HCT116 (cell line): Measurements from ENCODE around the gene SLC35F1. TPM values are rescaled to one million over a fixed set of nuclear protein-coding genes. Genes with fewer than 3 reads are reported as not detected.

Experiments
- ATAC-seq: fragments of 200-7000 bp; cut with Tn5 transposase; 2 replicates; pipeline ENCODE4 v1.9.1; 2020; ENCODE audit warnings: mild to moderate bottlenecking, moderate library complexity
- BruUV-seq: library from RNA; stranded (reverse); fragments of 400-500 nt; replicated peaks from 2 replicates; lab custom pipeline; 2021; lab: Mats Ljungman, UMichigan
- CTCF ChIA-PET: fragments of 300-600 bp; sonication (Branson Sonifier 250); formaldehyde crosslinking; loops from one replicate; lab custom pipeline; 2021; ENCODE audit warnings: antibody characterized with exemption; lab: Charles Lee
- POLR2A ChIA-PET: fragments of 300-600, 350-600 bp; sonication (Branson Sonifier 250); formaldehyde crosslinking; loops from one replicate; lab custom pipeline; 2021; ENCODE audit warnings: antibody characterized with exemption; lab: Charles Lee
- RAD21 ChIA-PET, 2 experiments: fragments of 300-600 bp; sonication (Branson Sonifier 250); formaldehyde crosslinking; loops; one replicate each; lab custom pipeline; 2023; ENCODE audit warnings: low total read pairs in 2 of 2; ENCODE audit not compliant: uncharacterized antibody in 2 of 2, unreplicated experiment in 2 of 2, low non-redundant PET in 1 of 2; lab: Charles Lee
- DNase-seq: peaks from one replicate; pipeline ENCODE4 v3.0.0-alpha.2; 2010; ENCODE audit warnings: low read depth, low spot score
- H2AFZ ChIP-seq: fragments of 200-600 bp; shearing (Covaris generic), sonication (generic); 2 replicates; pipeline ENCODE4 v1.6.1; 2017; ENCODE audit warnings: low read depth, mixed run types, mixed read lengths, antibody characterized with exemption, low read length; ENCODE audit not compliant: poor library complexity, severe bottlenecking
- H3K27ac ChIP-seq: 2 replicates; pipeline ENCODE4 v1.5.1; 2012; ENCODE audit warnings: low read depth, low read length
- H3K27me3 ChIP-seq: fragments of 200-600 bp; sonication (generic); 2 replicates; pipeline ENCODE4 v1.6.1; 2016; ENCODE audit warnings: mixed run types, low read length, mixed read lengths; ENCODE audit not compliant: insufficient read depth
- H3K36me3 ChIP-seq, 2 experiments: fragments of 200-500 bp in 1 of 2; fragments of 200-600 bp in 1 of 2; sonication (Bioruptor generic) in 1 of 2; sonication (generic) in 1 of 2; 2 replicates each; pipeline versions ENCODE4 v1.5.1 to v1.6.1; 2014 to 2016; ENCODE audit warnings: low read length in 2 of 2, inconsistent platforms in 1 of 2, mixed read lengths in 1 of 2, mixed run types in 1 of 2; ENCODE audit not compliant: insufficient read depth in 2 of 2, control insufficient read depth in 1 of 2
- H3K4me1 ChIP-seq, 2 experiments: fragments of 200-600 bp in 1 of 2; sonication (generic) in 1 of 2; 2 replicates each; pipeline versions ENCODE4 v1.5.1 to v1.6.1; 2012 to 2017; ENCODE audit warnings: low read length in 2 of 2, inconsistent platforms in 1 of 2, mild to moderate bottlenecking in 1 of 2, mixed read lengths in 1 of 2, mixed run types in 1 of 2, moderate library complexity in 1 of 2; ENCODE audit not compliant: insufficient read depth in 2 of 2, control insufficient read depth in 1 of 2
- H3K4me2 ChIP-seq: fragments of 200-600 bp; sonication (generic); 2 replicates; pipeline ENCODE4 v1.6.1; 2017; ENCODE audit warnings: mixed run types, low read length, mixed read lengths
- H3K4me3 ChIP-seq, 2 experiments: fragments of 200-600 bp in 1 of 2; sonication (generic) in 1 of 2; replicated peaks in 1 of 2; 2 replicates each; pipeline ENCODE4 v1.5.1; 2011 to 2016; ENCODE audit warnings: low read length in 2 of 2, control low read depth in 1 of 2, low read depth in 1 of 2, mild to moderate bottlenecking in 1 of 2, mixed read lengths in 1 of 2, mixed run types in 1 of 2
- H3K79me2 ChIP-seq: fragments of 200-600 bp; sonication (generic); 2 replicates; pipeline ENCODE4 v1.6.1; 2017; ENCODE audit warnings: mild to moderate bottlenecking, mixed run types, low read length, moderate library complexity, mixed read lengths; ENCODE audit not compliant: insufficient read depth
- H3K9ac ChIP-seq: fragments of 200-600 bp; sonication (generic); 2 replicates; pipeline ENCODE4 v1.6.1; 2016; ENCODE audit warnings: low read length, mixed read lengths
- H3K9me2 ChIP-seq: fragments of 200-600 bp; sonication (generic), shearing (Covaris generic); 2 replicates; pipeline ENCODE4 v1.6.1; 2017; ENCODE audit warnings: mixed run types, mild to moderate bottlenecking, moderate library complexity; ENCODE audit not compliant: insufficient read depth
- H3K9me3 ChIP-seq, 2 experiments: fragments of 200-500 bp in 1 of 2; fragments of 200-600 bp in 1 of 2; sonication (Bioruptor generic) in 1 of 2; sonication (generic) in 1 of 2; 2 replicates each; pipeline ENCODE4 v1.6.1; 2014 to 2017; ENCODE audit warnings: low read length in 2 of 2, mixed read lengths in 2 of 2, inconsistent platforms in 1 of 2, low read depth in 1 of 2, mild to moderate bottlenecking in 1 of 2, mixed run types in 1 of 2, moderate library complexity in 1 of 2; ENCODE audit not compliant: control insufficient read depth in 1 of 2, insufficient read depth in 1 of 2
- H4K20me1 ChIP-seq: fragments of 200-600 bp; sonication (generic), shearing (Covaris generic); 2 replicates; pipeline ENCODE4 v1.6.1; 2017; ENCODE audit warnings: mixed run types, mild to moderate bottlenecking, moderate library complexity; ENCODE audit not compliant: insufficient read depth
- CBX3 ChIP-seq: IDR thresholded peaks from 2 replicates; pipeline ENCODE4 v1.6.1; 2012; ENCODE audit warnings: low read depth
- EGR1 ChIP-seq: IDR thresholded peaks from 2 replicates; pipeline ENCODE4 v1.6.1; 2012; ENCODE audit warnings: low read depth
- ELF1 ChIP-seq: IDR thresholded peaks from 2 replicates; pipeline ENCODE4 v1.6.1; 2012; ENCODE audit warnings: low read depth, borderline replicate concordance
- EZH2phosphoT487 ChIP-seq: fragments of 200-600 bp; IDR thresholded peaks from 2 replicates; pipeline ENCODE4 v1.6.1; 2018; ENCODE audit warnings: antibody characterized with exemption, borderline replicate concordance
- FOSL1 ChIP-seq: IDR thresholded peaks from 2 replicates; pipeline ENCODE4 v1.6.1; 2012; ENCODE audit warnings: low read depth
- JUND ChIP-seq: IDR thresholded peaks from 2 replicates; pipeline ENCODE4 v1.6.1; 2012
- POLR2A ChIP-seq: IDR thresholded peaks from 2 replicates; pipeline ENCODE4 v1.7.0; 2011; ENCODE audit warnings: borderline replicate concordance; ENCODE audit not compliant: insufficient read depth, insufficient read length; ENCODE audit errors: extremely low read depth
- RAD21 ChIP-seq: IDR thresholded peaks from 2 replicates; pipeline ENCODE4 v1.6.1; 2012; ENCODE audit warnings: low read depth, mild to moderate bottlenecking
- TCF7L2 ChIP-seq: IDR thresholded peaks from 2 replicates; pipeline ENCODE4 v1.7.0; 2011; ENCODE audit warnings: borderline replicate concordance, inconsistent platforms; ENCODE audit not compliant: insufficient read depth, insufficient read length; ENCODE audit errors: extremely low read depth
- YY1 ChIP-seq: IDR thresholded peaks from 2 replicates; pipeline ENCODE4 v1.6.1; 2011; ENCODE audit warnings: low read length, low read depth, moderate library complexity, mild to moderate bottlenecking; ENCODE audit not compliant: insufficient replicate concordance; ENCODE audit errors: extremely low read depth
- ZFX ChIP-seq: fragments of 450-650 bp; IDR thresholded peaks from 2 replicates; pipeline ENCODE4 v1.6.1; 2017
- ZNF274 ChIP-seq: fragments of 200-500 bp; sonication (Bioruptor generic); IDR thresholded peaks from 2 replicates; pipeline ENCODE4 v1.6.1; 2014; ENCODE audit warnings: mild to moderate bottlenecking, low read depth, low read length, inconsistent platforms
- intact Hi-C: fragments of 100-400 bp; cut with micrococcal nuclease; formaldehyde crosslinking; loops from 2 replicates; pipeline ENCODE4 v1.10.0; 2022
- total RNA-seq: library from RNA; stranded (reverse); gene quantifications from one replicate; pipeline ENCODE4 v1.2.1, GENCODE V29; 2021; ENCODE audit not compliant: unreplicated experiment
- TF ChIP-seq, protein P1 (sequence below): IDR thresholded peaks from 2 replicates; pipeline ENCODE4 v1.6.1; 2012
- TF ChIP-seq, protein P2 (sequence below), 3 experiments: fragments of 200-600 bp in 1 of 3; sonication (generic) in 1 of 3; IDR thresholded peaks in 2 of 3; conservative IDR thresholded peaks in 1 of 3; 2 replicates each; pipeline ENCODE4 v1.5.1; 2012 to 2017; ENCODE audit warnings: low read depth in 2 of 3, low read length in 2 of 3, antibody characterized with exemption in 1 of 3, borderline replicate concordance in 1 of 3, control low read depth in 1 of 3, mild to moderate bottlenecking in 1 of 3, mixed read lengths in 1 of 3, mixed run types in 1 of 3, moderate library complexity in 1 of 3; ENCODE audit not compliant: insufficient read depth in 1 of 3
- TF ChIP-seq, protein P3 (sequence below): IDR thresholded peaks from 2 replicates; pipeline ENCODE4 v1.6.1; 2012; ENCODE audit warnings: low read depth

Gene SLC35F1
- total RNA-seq, 1 experiment from 2014 or later = 0.07 TPM

DNA sequence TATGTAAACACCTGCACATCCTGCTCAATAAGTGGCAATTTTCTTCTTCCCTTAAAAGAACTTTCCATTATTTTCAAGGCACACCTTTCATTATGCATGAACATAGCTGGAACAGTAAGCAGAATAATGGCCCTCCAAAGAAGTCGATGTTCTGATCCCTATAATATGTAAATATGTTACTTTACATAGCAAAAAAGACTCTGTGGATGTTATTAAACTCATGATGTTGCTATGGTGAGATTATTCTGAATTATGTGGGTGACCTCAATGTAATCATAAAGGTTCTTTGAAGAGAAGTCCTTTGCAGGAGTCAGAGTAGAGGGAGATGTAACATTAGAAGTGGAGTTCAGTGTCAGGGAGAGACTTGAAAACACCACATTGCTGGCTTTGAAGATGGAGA is 341.1 kb downstream of the SLC35F1 start:
- RAD21 ChIA-PET = no interaction called here
- Histone ChIP-seq H3K9me3 (no peaks in the 10 kb centered on the region), H3K4me3 (no peak overlapping the region), H3K9me2 (no peaks in the 10 kb centered on the region), H3K9ac (no peak overlapping the region), H3K27me3 (peaks cover 6% of the 10 kb centered on the region; the same call in 1 of the 2 replicates), H2AFZ (no peak overlapping the region), H3K79me2 (no peaks in the 10 kb centered on the region), H3K4me1 (no peaks in the 10 kb centered on the region), H3K27ac (no peak overlapping the region), H3K36me3 (no peaks in the 10 kb centered on the region), H4K20me1 (no peaks in the 10 kb centered on the region), H3K4me2 (no peak overlapping the region)
- DNase-seq = no peak
- no TSS peak for BruUV-seq
- no peak for TF ChIP-seq ZFX
- no peak for TF ChIP-seq JUND
- no peak for TF ChIP-seq ZNF274
- TF ChIP-seq EGR1 = no peak
- TF ChIP-seq, protein P1, sequence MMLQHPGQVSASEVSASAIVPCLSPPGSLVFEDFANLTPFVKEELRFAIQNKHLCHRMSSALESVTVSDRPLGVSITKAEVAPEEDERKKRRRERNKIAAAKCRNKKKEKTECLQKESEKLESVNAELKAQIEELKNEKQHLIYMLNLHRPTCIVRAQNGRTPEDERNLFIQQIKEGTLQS = no peak
- TF ChIP-seq FOSL1 = no peak
- no peak for TF ChIP-seq TCF7L2
- no peak for TF ChIP-seq POLR2A
- no peak for TF ChIP-seq EZH2phosphoT487
- TF ChIP-seq, protein P2, sequence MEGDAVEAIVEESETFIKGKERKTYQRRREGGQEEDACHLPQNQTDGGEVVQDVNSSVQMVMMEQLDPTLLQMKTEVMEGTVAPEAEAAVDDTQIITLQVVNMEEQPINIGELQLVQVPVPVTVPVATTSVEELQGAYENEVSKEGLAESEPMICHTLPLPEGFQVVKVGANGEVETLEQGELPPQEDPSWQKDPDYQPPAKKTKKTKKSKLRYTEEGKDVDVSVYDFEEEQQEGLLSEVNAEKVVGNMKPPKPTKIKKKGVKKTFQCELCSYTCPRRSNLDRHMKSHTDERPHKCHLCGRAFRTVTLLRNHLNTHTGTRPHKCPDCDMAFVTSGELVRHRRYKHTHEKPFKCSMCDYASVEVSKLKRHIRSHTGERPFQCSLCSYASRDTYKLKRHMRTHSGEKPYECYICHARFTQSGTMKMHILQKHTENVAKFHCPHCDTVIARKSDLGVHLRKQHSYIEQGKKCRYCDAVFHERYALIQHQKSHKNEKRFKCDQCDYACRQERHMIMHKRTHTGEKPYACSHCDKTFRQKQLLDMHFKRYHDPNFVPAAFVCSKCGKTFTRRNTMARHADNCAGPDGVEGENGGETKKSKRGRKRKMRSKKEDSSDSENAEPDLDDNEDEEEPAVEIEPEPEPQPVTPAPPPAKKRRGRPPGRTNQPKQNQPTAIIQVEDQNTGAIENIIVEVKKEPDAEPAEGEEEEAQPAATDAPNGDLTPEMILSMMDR (IDR thresholded peaks at IDR 0.05 in 2 of 3, conservative IDR thresholded peaks at IDR 0.05 in 1 of 3; ENCODE audit: borderline replicate concordance in 1 of 3, insufficient read depth in 1 of 3, low read depth in 2 of 3, low read length in 2 of 3) = no peak
- no peak for TF ChIP-seq YY1
- TF ChIP-seq RAD21 = no peak
- TF ChIP-seq CBX3 = no peak
- TF ChIP-seq ELF1 = no peak
- TF ChIP-seq, protein P3, sequence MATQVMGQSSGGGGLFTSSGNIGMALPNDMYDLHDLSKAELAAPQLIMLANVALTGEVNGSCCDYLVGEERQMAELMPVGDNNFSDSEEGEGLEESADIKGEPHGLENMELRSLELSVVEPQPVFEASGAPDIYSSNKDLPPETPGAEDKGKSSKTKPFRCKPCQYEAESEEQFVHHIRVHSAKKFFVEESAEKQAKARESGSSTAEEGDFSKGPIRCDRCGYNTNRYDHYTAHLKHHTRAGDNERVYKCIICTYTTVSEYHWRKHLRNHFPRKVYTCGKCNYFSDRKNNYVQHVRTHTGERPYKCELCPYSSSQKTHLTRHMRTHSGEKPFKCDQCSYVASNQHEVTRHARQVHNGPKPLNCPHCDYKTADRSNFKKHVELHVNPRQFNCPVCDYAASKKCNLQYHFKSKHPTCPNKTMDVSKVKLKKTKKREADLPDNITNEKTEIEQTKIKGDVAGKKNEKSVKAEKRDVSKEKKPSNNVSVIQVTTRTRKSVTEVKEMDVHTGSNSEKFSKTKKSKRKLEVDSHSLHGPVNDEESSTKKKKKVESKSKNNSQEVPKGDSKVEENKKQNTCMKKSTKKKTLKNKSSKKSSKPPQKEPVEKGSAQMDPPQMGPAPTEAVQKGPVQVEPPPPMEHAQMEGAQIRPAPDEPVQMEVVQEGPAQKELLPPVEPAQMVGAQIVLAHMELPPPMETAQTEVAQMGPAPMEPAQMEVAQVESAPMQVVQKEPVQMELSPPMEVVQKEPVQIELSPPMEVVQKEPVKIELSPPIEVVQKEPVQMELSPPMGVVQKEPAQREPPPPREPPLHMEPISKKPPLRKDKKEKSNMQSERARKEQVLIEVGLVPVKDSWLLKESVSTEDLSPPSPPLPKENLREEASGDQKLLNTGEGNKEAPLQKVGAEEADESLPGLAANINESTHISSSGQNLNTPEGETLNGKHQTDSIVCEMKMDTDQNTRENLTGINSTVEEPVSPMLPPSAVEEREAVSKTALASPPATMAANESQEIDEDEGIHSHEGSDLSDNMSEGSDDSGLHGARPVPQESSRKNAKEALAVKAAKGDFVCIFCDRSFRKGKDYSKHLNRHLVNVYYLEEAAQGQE = no peak
- intact Hi-C loops = no loop called here
- ATAC-seq = no peak
- CTCF ChIA-PET = no interaction called here
- POLR2A ChIA-PET = no interaction called here
